Measurements from ENCODE around the gene CDYL.

The CDYL gene

GRCh38 chr6:4935975-4936680 lies 159.9 kb downstream of the CDYL start:
- DNase-seq (ENCODE audit: low read depth), result no peak

- no peak for DNase-seq (ENCODE audit: low read depth)
Measured at GRCh38 chr6:4936681-4937041, 160.5 kb downstream of the CDYL start.

GRCh38 chr6:4937414-4937813 lies 161.2 kb downstream of the CDYL start:
- DNase-seq (ENCODE audit: low read depth), result no peak

- DNase-seq (ENCODE audit: low read depth), result no peak
Measured at GRCh38 chr6:4939241-4939640, 163.0 kb downstream of the CDYL start.

- DNase-seq (ENCODE audit: low read depth), result no peak
Measured at GRCh38 chr6:4940416-4940815, 164.2 kb downstream of the CDYL start.

GRCh38 chr6:4941782-4942672 lies 165.8 kb downstream of the CDYL start:
- DNase-seq (ENCODE audit: low read depth), result no peak

GRCh38 chr6:4942673-4943009 lies 166.4 kb downstream of the CDYL start:
- DNase-seq (ENCODE audit: low read depth), result no peak

- no peak for DNase-seq (ENCODE audit: low read depth)
Measured at GRCh38 chr6:4943716-4944115, 167.5 kb downstream of the CDYL start.

- DNase-seq (ENCODE audit: low read depth), result no peak
Measured at GRCh38 chr6:4944325-4944724, 168.1 kb downstream of the CDYL start.

GRCh38 chr6:4946521-4946920 lies 170.3 kb downstream of the CDYL start:
- DNase-seq (ENCODE audit: low read depth), result no peak

GRCh38 chr6:4947716-4948115 lies 171.5 kb downstream of the CDYL start:
- no peak for DNase-seq (ENCODE audit: low read depth)

GRCh38 chr6:4948781-4949450 lies 172.7 kb downstream of the CDYL start:
- DNase-seq (ENCODE audit: low read depth), result no peak

- DNase-seq (ENCODE audit: low read depth), result no peak
Measured at GRCh38 chr6:4950076-4950475, 173.9 kb downstream of the CDYL start.

GRCh38 chr6:4950836-4951533 lies 174.8 kb downstream of the CDYL start:
- DNase-seq (ENCODE audit: low read depth), result no peak

GRCh38 chr6:4953440-4953839 lies 177.2 kb downstream of the CDYL start:
- no peak for DNase-seq (ENCODE audit: low read depth)

GRCh38 chr6:4956625-4957024 lies 180.4 kb downstream of the CDYL start:
- DNase-seq (ENCODE audit: low read depth), result no peak

GRCh38 chr6:4957521-4958231 lies 181.5 kb downstream of the CDYL start:
- DNase-seq (ENCODE audit: low read depth), result no peak

- no peak for DNase-seq (ENCODE audit: low read depth)
Measured at GRCh38 chr6:4958624-4959023, 182.4 kb downstream of the CDYL start.

GRCh38 chr6:4961322-4962168 lies 185.3 kb downstream of the CDYL start:
- no peak for DNase-seq (ENCODE audit: low read depth)

GRCh38 chr6:4962905-4963304 lies 186.7 kb downstream of the CDYL start:
- DNase-seq (ENCODE audit: low read depth), result no peak
